Measurements from ENCODE around the gene LRRC45.

Gene LRRC45

GRCh38 chr17:82016061-82016874 is 6.8 kb upstream of the LRRC45 start:
- Histone ChIP-seq H3K27ac (ENCODE audit: low read depth, low read length) (no peak overlapping the region), H3K27me3 (ENCODE audit: control insufficient read depth, low read length) (no peaks in the 10 kb centered on the region), H3K9me3 (ENCODE audit: control insufficient read depth, insufficient read depth, low read length) (no peaks in the 10 kb centered on the region), H3K4me1 (ENCODE audit: control insufficient read depth, low read length) (peaks cover 15% of the 10 kb centered on the region), H3K4me2 (ENCODE audit: low read length) (no peak overlapping the region), H3K4me3 (ENCODE audit: low read length) (no peak overlapping the region), H4K20me1 (ENCODE audit: control insufficient read depth, insufficient read depth, low read depth, low read length) (peaks cover 8% of the 10 kb centered on the region; the same call in 1 of the 2 replicates), H3K36me3 (ENCODE audit: control insufficient read depth, low read length) (peaks cover 7% of the 10 kb centered on the region), H3K79me2 (ENCODE audit: control insufficient read depth, low read length) (peaks cover 10% of the 10 kb centered on the region; the same call in 1 of the 2 replicates), H3K9me2 (replicated peaks; ENCODE audit: control insufficient read depth, low read length) (no peaks in the 10 kb centered on the region), H3F3A (ENCODE audit: control insufficient read depth, insufficient read depth) (peaks cover 3% of the 10 kb centered on the region; the same call in 1 of the 2 replicates)
- TF ChIP-seq EZH2phosphoT487 (IDR thresholded peaks at IDR 0.05; ENCODE audit: borderline replicate concordance, low read length) (no peak), CTCF (IDR thresholded peaks at IDR 0.05; ENCODE audit: low read depth, low read length, poor library complexity, severe bottlenecking) (no peak)

GRCh38 chr17:82016875-82017459 is 6.1 kb upstream of the LRRC45 start:
- H3K36me3 ChIP-seq (ENCODE audit: control insufficient read depth, low read length), result peaks cover 7% of the 10 kb centered on the region
- peaks cover 17% of the 10 kb centered on the region for H3K79me2 ChIP-seq (ENCODE audit: control insufficient read depth, low read length)
- H3K4me3 ChIP-seq (ENCODE audit: low read length), result no peak overlapping the region
- H3K4me1 ChIP-seq (ENCODE audit: control insufficient read depth, low read length), result peaks cover 22% of the 10 kb centered on the region
- no peak overlapping the region for H3K4me2 ChIP-seq (ENCODE audit: low read length)
- no peak for TF ChIP-seq EZH2phosphoT487 (IDR thresholded peaks at IDR 0.05; ENCODE audit: borderline replicate concordance, low read length)
- TF ChIP-seq CTCF (IDR thresholded peaks at IDR 0.05; ENCODE audit: low read depth, low read length, poor library complexity, severe bottlenecking), result no peak
- no peaks in the 10 kb centered on the region for H3K27me3 ChIP-seq (ENCODE audit: control insufficient read depth, low read length)
- H3K9me3 ChIP-seq (ENCODE audit: control insufficient read depth, insufficient read depth, low read length), result no peaks in the 10 kb centered on the region
- H3K27ac ChIP-seq (ENCODE audit: low read depth, low read length), result no peak overlapping the region
- peaks cover 8% of the 10 kb centered on the region; the same call in 1 of the 2 replicates for H4K20me1 ChIP-seq (ENCODE audit: control insufficient read depth, insufficient read depth, low read depth, low read length)
- no peaks in the 10 kb centered on the region for H3K9me2 ChIP-seq (replicated peaks; ENCODE audit: control insufficient read depth, low read length)
- H3F3A ChIP-seq (ENCODE audit: control insufficient read depth, insufficient read depth), result peaks cover 3% of the 10 kb centered on the region; the same call in 1 of the 2 replicates

GRCh38 chr17:82017612-82018151 is 5.4 kb upstream of the LRRC45 start:
- H3K36me3 ChIP-seq (ENCODE audit: control insufficient read depth, low read length), result peaks cover 7% of the 10 kb centered on the region
- H3K9me3 ChIP-seq (ENCODE audit: control insufficient read depth, insufficient read depth, low read length), result no peaks in the 10 kb centered on the region
- H3K79me2 ChIP-seq (ENCODE audit: control insufficient read depth, low read length), result peaks cover 23% of the 10 kb centered on the region
- no peak overlapping the region for H3K27ac ChIP-seq (ENCODE audit: low read depth, low read length)
- peaks cover 8% of the 10 kb centered on the region; the same call in 1 of the 2 replicates for H4K20me1 ChIP-seq (ENCODE audit: control insufficient read depth, insufficient read depth, low read depth, low read length)
- peaks cover 22% of the 10 kb centered on the region for H3K4me1 ChIP-seq (ENCODE audit: control insufficient read depth, low read length)
- H3K9me2 ChIP-seq (replicated peaks; ENCODE audit: control insufficient read depth, low read length), result no peaks in the 10 kb centered on the region
- H3K4me3 ChIP-seq (ENCODE audit: low read length), result no peak overlapping the region
- H3F3A ChIP-seq (ENCODE audit: control insufficient read depth, insufficient read depth), result peaks cover 3% of the 10 kb centered on the region; the same call in 1 of the 2 replicates
- no peaks in the 10 kb centered on the region for H3K27me3 ChIP-seq (ENCODE audit: control insufficient read depth, low read length)
- no peak overlapping the region for H3K4me2 ChIP-seq (ENCODE audit: low read length)
- no peak for TF ChIP-seq EZH2phosphoT487 (IDR thresholded peaks at IDR 0.05; ENCODE audit: borderline replicate concordance, low read length)
- TF ChIP-seq CTCF (IDR thresholded peaks at IDR 0.05; ENCODE audit: low read depth, low read length, poor library complexity, severe bottlenecking), result no peak
